Activated CD4-positive, alpha-beta T cell treated with anti-CD3 and anti-CD28 coated beads, Interleukin-2, amount 10 ng/mL, durations not matched to agents 24 days and 14 days (primary cell): ENCODE results near the gene RAD9A. TPM values are rescaled to one million over a fixed set of nuclear protein-coding genes. Genes with fewer than 3 reads are reported as not detected.
"Not testable (repeated sequence)": the region's sequence is repeated elsewhere in the genome, so short reads cannot be mapped to it uniquely, and the experiment has no call there.

ENCODE experiments used
- DNase-seq: peaks from one replicate; pipeline ENCODE4 v3.0.0; 2022
- H3K27ac Mint-ChIP-seq: one replicate; pipeline ENCODE4 v1.8.0; 2022; ENCODE audit warnings: mild to moderate bottlenecking, mixed read lengths
- H3K27me3 Mint-ChIP-seq: one replicate; pipeline ENCODE4 v1.8.0; 2022; ENCODE audit warnings: mixed read lengths
- H3K36me3 Mint-ChIP-seq: one replicate; pipeline ENCODE4 v1.8.0; 2022; ENCODE audit warnings: low read depth, mild to moderate bottlenecking, mixed read lengths
- H3K4me1 Mint-ChIP-seq: one replicate; pipeline ENCODE4 v1.8.0; 2021; ENCODE audit warnings: mixed read lengths
- H3K4me3 Mint-ChIP-seq: one replicate; pipeline ENCODE4 v1.8.0; 2022; ENCODE audit warnings: mild to moderate bottlenecking, moderate library complexity, mixed read lengths
- H3K9me3 Mint-ChIP-seq: one replicate; pipeline ENCODE4 v1.8.0; 2021; ENCODE audit warnings: mixed read lengths
- intact Hi-C: fragments of 100-400 bp; cut with micrococcal nuclease; formaldehyde crosslinking; loops from one replicate; pipeline ENCODE4 v1.15.1; 2023
- total RNA-seq: library from RNA; stranded (reverse); gene quantifications from 2 replicates; pipeline ENCODE4 v1.2.3, GENCODE V29; 2022

The RAD9A gene
- total RNA-seq, 1 donor from 2014 or later, result 31.6 TPM

- H3K27ac Mint-ChIP-seq, result peak within 1 kb of the TSS; percentile 87
- H3K36me3 Mint-ChIP-seq, result peaks cover 49% of the 10 kb centered on the region
- peaks cover 45% of the 10 kb centered on the region for H3K4me1 Mint-ChIP-seq
- H3K9me3 Mint-ChIP-seq, result no peaks in the 10 kb centered on the region
- H3K27me3 Mint-ChIP-seq, result no peaks in the 10 kb centered on the region
- peak; percentile 96 for DNase-seq
- intact Hi-C loops, result loop anchor here (1.0 to 5.0 kb wide), 8 partner anchors 9 to 406 kb away; partner anchors contain the start of genes GRK2, RPS6KB2 and TMEM134
- peak within 1 kb of the TSS; percentile 91 for H3K4me3 Mint-ChIP-seq
Measured at GRCh38 chr11:67401495-67402191, 9.9 kb downstream of the RAD9A start, which contains the start of gene PPP1CA. Gene PPP1CA, minus strand, starts transcription at chr11:67401858. Its CDS starts 76 bp downstream, at chr11:67401782.

DNA sequence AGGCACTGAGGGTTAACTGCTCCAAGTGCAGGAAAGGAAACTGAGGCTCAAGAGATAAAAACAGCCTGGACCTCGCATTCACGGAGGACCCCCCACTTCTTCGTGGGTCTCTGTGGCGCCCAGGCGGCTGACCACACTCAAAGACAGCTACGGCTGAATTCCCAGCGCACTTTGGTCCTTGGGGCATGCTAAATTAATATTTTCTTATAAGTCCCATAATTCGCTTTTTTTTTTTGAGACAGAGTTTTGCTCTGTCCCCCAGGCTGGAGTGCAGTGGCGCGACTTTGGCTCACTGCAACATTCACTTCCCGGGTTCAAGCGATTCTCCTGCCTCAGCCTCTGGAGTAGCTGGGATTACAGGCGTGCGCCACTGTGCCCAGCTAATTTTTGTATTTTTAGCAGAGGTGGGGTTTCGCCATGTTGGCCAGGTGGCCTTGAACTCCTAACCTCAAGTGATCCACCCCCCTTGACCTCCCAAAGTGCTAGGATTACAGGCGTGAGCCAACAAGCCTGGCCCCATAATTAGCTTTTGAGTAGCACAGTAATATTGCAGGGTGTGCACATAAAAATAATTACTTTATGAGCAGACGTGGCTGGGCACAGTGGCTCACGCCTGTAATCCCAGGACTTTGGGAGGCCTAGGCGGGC lies 10.5 kb downstream of the RAD9A start:
- Mint-ChIP-seq H3K36me3 (peaks cover 50% of the 10 kb centered on the region), H3K4me3 (peak overlapping the region; percentile 91), H3K4me1 (peaks cover 47% of the 10 kb centered on the region), H3K27ac (peak overlapping the region; percentile 87)
- intact Hi-C loops, result loop anchor here (1.0 to 5.0 kb wide), 4 partner anchors 82 to 405 kb away; partner anchors contain the start of gene GRK2
- H3K27me3 Mint-ChIP-seq, H3K9me3 Mint-ChIP-seq, DNase-seq: not testable (repeated sequence)

- Mint-ChIP-seq H3K36me3 (peaks cover 45% of the 10 kb centered on the region), H3K27ac (peak overlapping the region; percentile 86), H3K4me1 (peaks cover 51% of the 10 kb centered on the region), H3K4me3 (peak overlapping the region; percentile 90)
- H3K27me3 Mint-ChIP-seq, H3K9me3 Mint-ChIP-seq, DNase-seq: not testable (repeated sequence)
- intact Hi-C loops, result loop anchor here (1.0 to 5.0 kb wide), 4 partner anchors 61 to 404 kb away; partner anchors contain the start of gene GRK2
Measured at GRCh38 chr11:67403085-67403484, 11.3 kb downstream of the RAD9A start.

DNA sequence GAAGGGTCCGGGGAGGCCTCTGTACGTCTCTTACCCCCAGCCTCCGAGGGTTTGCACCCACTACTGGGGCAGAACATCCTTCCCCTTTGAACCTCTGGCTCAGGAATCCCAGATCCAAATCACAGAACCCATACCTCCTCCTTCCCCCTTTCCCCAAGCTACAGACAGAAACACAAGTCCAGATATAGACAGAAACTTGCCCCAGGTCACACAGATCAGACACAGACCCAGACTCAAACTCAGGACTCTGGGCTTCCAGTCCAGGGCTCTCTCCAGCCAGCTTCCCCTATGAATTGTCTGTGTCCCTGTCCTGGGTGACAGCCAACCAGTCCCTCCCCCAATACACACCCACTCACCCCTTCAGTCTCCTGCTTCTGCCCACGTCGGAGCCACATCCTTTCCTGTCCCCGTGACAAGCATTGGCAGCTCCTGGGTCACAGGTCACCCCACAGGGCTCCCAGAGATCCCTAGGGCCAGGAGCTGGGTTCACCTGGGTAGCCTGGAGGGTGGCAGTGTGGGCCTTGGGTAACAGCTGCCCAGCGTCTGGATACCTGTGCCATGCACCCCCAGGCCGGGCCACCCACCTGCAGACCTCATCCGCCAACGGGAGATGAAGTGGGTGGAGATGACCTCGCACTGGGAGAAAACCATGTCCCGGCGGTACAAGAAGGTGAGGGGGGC lies 12.9 kb downstream of the RAD9A start:
- Mint-ChIP-seq H3K36me3 (peaks cover 37% of the 10 kb centered on the region), H3K27me3 (no peaks in the 10 kb centered on the region), H3K9me3 (no peaks in the 10 kb centered on the region), H3K27ac (peak overlapping the region; percentile 86), H3K4me3 (peak overlapping the region; percentile 90), H3K4me1 (peaks cover 56% of the 10 kb centered on the region)
- intact Hi-C loops, result loop anchor here (5.0 kb wide), 2 partner anchors 137 to 403 kb away; partner anchors contain the start of gene GRK2
- DNase-seq, result peak; percentile 85

DNA sequence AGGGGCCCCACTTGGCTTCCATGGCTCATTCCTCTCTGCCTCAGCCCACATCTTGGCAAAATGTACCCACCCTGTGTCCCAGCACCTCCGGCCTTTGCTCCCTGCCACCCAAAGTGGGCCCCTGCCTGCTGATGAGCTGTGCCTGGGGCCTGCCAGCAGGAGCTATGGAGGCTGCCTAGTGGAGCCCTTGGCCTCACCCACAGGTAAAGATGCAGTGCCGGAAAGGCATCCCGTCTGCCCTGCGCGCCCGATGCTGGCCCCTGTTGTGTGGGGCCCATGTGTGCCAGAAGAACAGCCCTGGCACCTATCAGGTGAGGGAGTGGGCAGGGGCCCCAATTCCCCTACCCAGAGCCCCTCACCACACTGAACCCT lies 13.4 kb downstream of the RAD9A start:
- H3K4me3 Mint-ChIP-seq, result peak overlapping the region; percentile 90
- intact Hi-C loops, result no loop called here
- peak overlapping the region; percentile 86 for H3K27ac Mint-ChIP-seq
- H3K9me3 Mint-ChIP-seq, result no peaks in the 10 kb centered on the region
- DNase-seq, result no peak
- H3K4me1 Mint-ChIP-seq, result peaks cover 60% of the 10 kb centered on the region
- no peaks in the 10 kb centered on the region for H3K27me3 Mint-ChIP-seq
- peaks cover 40% of the 10 kb centered on the region for H3K36me3 Mint-ChIP-seq

DNA sequence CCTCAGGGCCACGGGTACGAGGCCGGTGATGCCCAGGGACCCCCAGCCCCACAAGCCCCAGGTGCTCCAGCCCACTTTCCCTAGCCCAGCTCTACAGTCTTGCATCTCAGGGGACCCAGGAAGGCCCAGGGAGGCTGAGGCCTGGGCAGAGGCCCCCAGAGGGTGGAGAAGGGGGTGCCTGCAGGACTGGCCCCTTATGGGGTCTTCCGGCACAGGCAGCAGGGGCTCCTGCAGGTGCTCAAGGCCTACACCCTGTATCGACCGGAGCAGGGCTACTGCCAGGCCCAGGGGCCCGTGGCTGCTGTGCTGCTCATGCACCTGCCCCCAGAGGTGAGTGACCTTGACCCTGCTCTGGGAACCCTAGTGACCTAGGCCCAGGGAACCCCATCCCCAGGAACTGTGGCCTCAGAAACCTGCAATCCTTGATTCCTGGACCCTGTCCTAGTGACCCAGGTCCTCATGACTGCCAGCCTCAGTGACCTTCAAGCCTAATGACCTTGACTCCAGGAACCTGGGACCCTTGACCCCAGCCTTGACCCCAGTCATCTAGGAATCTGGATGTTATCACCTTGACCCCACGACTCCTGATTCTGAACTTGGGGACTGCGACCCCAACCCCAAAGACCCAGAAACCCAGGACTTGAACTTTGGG lies 14.0 kb downstream of the RAD9A start:
- Mint-ChIP-seq H3K9me3 (no peaks in the 10 kb centered on the region), H3K27ac (peak overlapping the region; percentile 86), H3K4me3 (peak overlapping the region; percentile 90), H3K4me1 (peaks cover 61% of the 10 kb centered on the region), H3K27me3 (no peaks in the 10 kb centered on the region), H3K36me3 (peaks cover 39% of the 10 kb centered on the region)
- no peak for DNase-seq
- intact Hi-C loops, result no loop called here

DNA sequence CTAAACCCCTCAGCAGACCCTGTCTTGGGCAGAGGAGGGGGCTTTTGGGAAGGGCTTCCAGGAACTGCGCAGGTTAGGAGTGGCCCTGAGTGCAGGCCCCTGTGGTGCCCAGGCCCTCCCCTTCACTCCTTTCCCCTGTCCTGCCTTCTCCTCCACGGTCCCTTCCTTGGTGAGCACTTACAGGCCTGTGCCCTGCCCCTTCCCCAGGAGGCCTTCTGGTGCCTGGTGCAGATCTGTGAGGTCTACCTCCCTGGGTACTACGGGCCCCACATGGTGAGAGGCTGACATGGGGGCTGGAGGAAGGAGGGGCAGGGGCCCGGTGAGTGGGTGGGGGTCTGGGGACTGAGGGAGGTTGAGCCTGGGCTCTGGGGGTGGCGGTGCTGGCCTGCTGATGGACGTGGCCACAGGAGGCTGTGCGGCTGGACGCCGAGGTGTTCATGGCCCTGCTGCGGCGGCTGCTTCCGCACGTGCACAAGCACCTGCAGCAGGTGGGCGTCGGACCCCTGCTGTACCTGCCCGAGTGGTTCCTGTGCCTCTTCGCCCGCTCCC lies 14.7 kb downstream of the RAD9A start:
- Mint-ChIP-seq H3K9me3 (no peaks in the 10 kb centered on the region), H3K27me3 (no peaks in the 10 kb centered on the region), H3K4me1 (peaks cover 65% of the 10 kb centered on the region), H3K27ac (peak overlapping the region; percentile 86), H3K4me3 (peak overlapping the region; percentile 90), H3K36me3 (peaks cover 42% of the 10 kb centered on the region)
- no peak for DNase-seq
- intact Hi-C loops, result no loop called here

DNA sequence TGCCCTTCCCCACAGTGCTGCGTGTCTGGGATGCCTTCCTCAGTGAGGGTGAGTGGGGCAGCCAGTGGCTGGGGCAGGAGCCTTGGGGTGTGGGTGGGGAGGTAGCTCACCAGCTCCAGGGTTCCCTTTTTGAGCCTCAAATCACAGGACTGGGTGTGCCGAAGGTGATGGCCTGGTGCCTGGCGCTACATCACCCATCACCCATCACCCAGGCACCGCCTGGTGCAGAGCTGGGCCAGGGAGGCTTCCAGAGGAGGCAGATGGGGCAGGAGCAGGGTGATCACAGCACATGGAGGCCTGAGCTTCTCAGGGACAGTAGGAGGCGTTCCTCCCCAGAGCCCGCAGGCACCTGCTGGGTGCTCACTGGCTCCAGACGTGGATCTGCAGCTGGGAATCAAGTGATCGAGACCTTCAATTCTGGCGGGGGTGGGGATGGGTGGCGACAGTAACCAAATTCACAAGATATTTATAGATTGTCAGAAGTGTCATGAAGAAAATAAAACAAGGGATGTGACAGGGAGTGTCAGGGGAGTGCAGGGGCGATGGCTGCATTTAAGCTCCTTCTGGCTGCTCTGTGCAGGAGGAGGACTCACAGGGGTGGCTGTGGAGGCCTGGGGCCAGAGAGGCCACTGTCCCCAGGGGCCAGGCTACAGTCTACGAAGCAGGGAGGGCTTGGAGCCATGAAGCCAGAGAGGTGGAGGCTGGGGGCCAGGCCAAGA lies 15.3 kb downstream of the RAD9A start:
- peaks cover 42% of the 10 kb centered on the region for H3K36me3 Mint-ChIP-seq
- peak overlapping the region; percentile 90 for H3K4me3 Mint-ChIP-seq
- DNase-seq, result no peak
- peaks cover 68% of the 10 kb centered on the region for H3K4me1 Mint-ChIP-seq
- peak overlapping the region; percentile 86 for H3K27ac Mint-ChIP-seq
- no peaks in the 10 kb centered on the region for H3K9me3 Mint-ChIP-seq
- H3K27me3 Mint-ChIP-seq, result no peaks in the 10 kb centered on the region
- intact Hi-C loops, result no loop called here

GRCh38 chr11:67407688-67408163 lies 15.9 kb downstream of the RAD9A start:
- peaks cover 70% of the 10 kb centered on the region for H3K4me1 Mint-ChIP-seq
- H3K4me3 Mint-ChIP-seq, result peak overlapping the region; percentile 90
- no peaks in the 10 kb centered on the region for H3K27me3 Mint-ChIP-seq
- peaks cover 42% of the 10 kb centered on the region for H3K36me3 Mint-ChIP-seq
- H3K27ac Mint-ChIP-seq, result peak overlapping the region; percentile 86
- no peak for DNase-seq
- H3K9me3 Mint-ChIP-seq, result no peaks in the 10 kb centered on the region
- intact Hi-C loops, result loop anchor here (2.0 kb wide), 1 partner anchor 29 kb away; the partner anchor contains the start of gene PTPRCAP

GRCh38 chr11:67408437-67409200 lies 16.8 kb downstream of the RAD9A start:
- DNase-seq, result no peak
- H3K4me1 Mint-ChIP-seq, result peaks cover 68% of the 10 kb centered on the region
- peak overlapping the region; percentile 86 for H3K27ac Mint-ChIP-seq
- H3K9me3 Mint-ChIP-seq, result no peaks in the 10 kb centered on the region
- H3K4me3 Mint-ChIP-seq, result peak overlapping the region; percentile 90
- H3K36me3 Mint-ChIP-seq, result peaks cover 40% of the 10 kb centered on the region
- intact Hi-C loops, result loop anchor here (2.0 kb wide), 1 partner anchor 28 kb away; the partner anchor contains the start of gene PTPRCAP
- H3K27me3 Mint-ChIP-seq, result peaks cover 4% of the 10 kb centered on the region

- Mint-ChIP-seq H3K4me3 (peak overlapping the region; percentile 90), H3K4me1 (peaks cover 67% of the 10 kb centered on the region), H3K36me3 (peaks cover 39% of the 10 kb centered on the region), H3K27me3 (peaks cover 4% of the 10 kb centered on the region), H3K27ac (peak overlapping the region; percentile 94), H3K9me3 (no peaks in the 10 kb centered on the region)
- intact Hi-C loops, result loop anchor here (2.0 kb wide), 1 partner anchor 28 kb away; the partner anchor contains the start of gene PTPRCAP
- peak; percentile 94 for DNase-seq
Measured at GRCh38 chr11:67409261-67409666, 17.5 kb downstream of the RAD9A start.
